ENCODE results near the gene TBXT.

- no peak for TF ChIP-seq CTCF (IDR thresholded peaks at IDR 0.05)
- TF ChIP-seq POLR2A (IDR thresholded peaks at IDR 0.05), result no peak
These were observed 58.0 kb downstream of the TBXT start for GRCh38 chr6:166109608-166110007.
